HG03565 (cell line): ENCODE measurements around the gene PTPN3.
"Not testable (repeated sequence)": the region's sequence is repeated elsewhere in the genome, so short reads cannot be mapped to it uniquely, and the experiment has no call there.

Experiments
- ATAC-seq: cut with Tn5 transposase; IDR thresholded peaks from one replicate; pipeline ENCODE4 v1.9.1; 2021; ENCODE audit warnings: mild to moderate bottlenecking, moderate library complexity; ENCODE audit not compliant: unreplicated experiment

PTPN3 gene

GRCh38 chr9:109498195-109499092 is at the start of gene PTPN3:
Gene PTPN3, minus strand, starts transcription at chr9:109498307. Its CDS starts 34,873 bp downstream, at chr9:109463434.
- ATAC-seq = no peak

GRCh38 chr9:109544954-109545353 is 46.8 kb upstream of the PTPN3 start:
- ATAC-seq = not testable (repeated sequence)

GRCh38 chr9:109542922-109543321 is 44.8 kb upstream of the PTPN3 start:
- no peak for ATAC-seq

GRCh38 chr9:109538346-109538745 is 40.2 kb upstream of the PTPN3 start:
- ATAC-seq = no peak

- no peak for ATAC-seq
Measured at GRCh38 chr9:109537288-109537687, 39.2 kb upstream of the PTPN3 start.

- no peak for ATAC-seq
Measured at GRCh38 chr9:109536859-109537258, 38.8 kb upstream of the PTPN3 start.

GRCh38 chr9:109535365-109535764 is 37.3 kb upstream of the PTPN3 start:
- ATAC-seq = no peak

GRCh38 chr9:109534151-109534550 is 36.0 kb upstream of the PTPN3 start:
- ATAC-seq = no peak

GRCh38 chr9:109532652-109533051 is 34.5 kb upstream of the PTPN3 start:
- ATAC-seq = not testable (repeated sequence)

GRCh38 chr9:109522106-109522505 is 24.0 kb upstream of the PTPN3 start:
- no peak for ATAC-seq

- no peak for ATAC-seq
Measured at GRCh38 chr9:109520475-109521132, 22.5 kb upstream of the PTPN3 start.

GRCh38 chr9:109519366-109519765 is 21.3 kb upstream of the PTPN3 start:
- ATAC-seq = no peak

- ATAC-seq = no peak
Measured at GRCh38 chr9:109518621-109519335, 20.7 kb upstream of the PTPN3 start.

- no peak for ATAC-seq
Measured at GRCh38 chr9:109517901-109518377, 19.8 kb upstream of the PTPN3 start.

GRCh38 chr9:109513871-109514270 is 15.8 kb upstream of the PTPN3 start:
- no peak for ATAC-seq

- ATAC-seq = no peak
Measured at GRCh38 chr9:109512170-109512756, 14.2 kb upstream of the PTPN3 start.

GRCh38 chr9:109510506-109510905 is 12.4 kb upstream of the PTPN3 start:
- ATAC-seq = no peak

- not testable (repeated sequence) for ATAC-seq
Measured at GRCh38 chr9:109510042-109510441, 11.9 kb upstream of the PTPN3 start.

- no peak for ATAC-seq
Measured at GRCh38 chr9:109509611-109510010, 11.5 kb upstream of the PTPN3 start.

- ATAC-seq = no peak
Measured at GRCh38 chr9:109507421-109507838, 9.3 kb upstream of the PTPN3 start.
